Retinal pigment epithelial cell (primary cell): ENCODE measurements around the gene ACE2.

ENCODE experiments used
- DNase-seq: peaks from one replicate; pipeline ENCODE4 v3.0.0-alpha.2; 2010; ENCODE audit warnings: low read depth
- H3K4me3 ChIP-seq: 2 replicates; pipeline ENCODE4 v1.5.1; 2011; ENCODE audit warnings: mild to moderate bottlenecking, low read length, control low read depth, moderate library complexity
- CTCF ChIP-seq: conservative IDR thresholded peaks from 2 replicates; pipeline ENCODE4 v1.5.1; 2011; ENCODE audit warnings: low read depth, low read length, control low read depth, inconsistent platforms

ACE2 gene

GRCh38 chrX:15566244-15566643 is 34.5 kb downstream of the ACE2 start:
- TF ChIP-seq CTCF, result no peak

GRCh38 chrX:15564981-15565579 is 35.7 kb downstream of the ACE2 start:
- no peak overlapping the region for H3K4me3 ChIP-seq
- peak; percentile 65 for TF ChIP-seq CTCF
- no peak for DNase-seq

More at GRCh38 chrX:15566244-15566643, 34.5 kb downstream of the ACE2 start:
- no peak for DNase-seq
- H3K4me3 ChIP-seq, result no peak overlapping the region

GRCh38 chrX:15563056-15563455 is 37.7 kb downstream of the ACE2 start:
- TF ChIP-seq CTCF, result no peak
- no peak for DNase-seq
- no peak overlapping the region for H3K4me3 ChIP-seq

GRCh38 chrX:15560924-15561323 is 39.8 kb downstream of the ACE2 start:
- DNase-seq, result no peak
- TF ChIP-seq CTCF, result no peak
- no peak overlapping the region for H3K4me3 ChIP-seq

- no peak for TF ChIP-seq CTCF
- no peak for DNase-seq
Measured at GRCh38 chrX:15559227-15559626, 41.5 kb downstream of the ACE2 start.

GRCh38 chrX:15549189-15550012 is 51.4 kb downstream of the ACE2 start:
- TF ChIP-seq CTCF, result no peak
- no peak for DNase-seq
- H3K4me3 ChIP-seq, result no peak overlapping the region

More at GRCh38 chrX:15559227-15559626, 41.5 kb downstream of the ACE2 start:
- H3K4me3 ChIP-seq, result no peak overlapping the region

GRCh38 chrX:15547356-15547755 is 53.4 kb downstream of the ACE2 start:
- H3K4me3 ChIP-seq, result no peak overlapping the region
- DNase-seq, result no peak
- TF ChIP-seq CTCF, result no peak
